IPS-18c (cell line): ENCODE data around the gene SULT1C4.

ENCODE experiments used
- H3K4me3 ChIP-seq: 2 replicates; pipeline ENCODE4 v1.7.0; 2013; ENCODE audit warnings: low read depth, mild to moderate bottlenecking, low read length, moderate library complexity; ENCODE audit not compliant: insufficient read depth
- H3K9me3 ChIP-seq: one replicate; pipeline ENCODE4 v1.6.1; 2013; ENCODE audit warnings: mild to moderate bottlenecking, low read length, moderate library complexity; ENCODE audit not compliant: control insufficient read depth, insufficient read depth

The SULT1C4 gene

DNA sequence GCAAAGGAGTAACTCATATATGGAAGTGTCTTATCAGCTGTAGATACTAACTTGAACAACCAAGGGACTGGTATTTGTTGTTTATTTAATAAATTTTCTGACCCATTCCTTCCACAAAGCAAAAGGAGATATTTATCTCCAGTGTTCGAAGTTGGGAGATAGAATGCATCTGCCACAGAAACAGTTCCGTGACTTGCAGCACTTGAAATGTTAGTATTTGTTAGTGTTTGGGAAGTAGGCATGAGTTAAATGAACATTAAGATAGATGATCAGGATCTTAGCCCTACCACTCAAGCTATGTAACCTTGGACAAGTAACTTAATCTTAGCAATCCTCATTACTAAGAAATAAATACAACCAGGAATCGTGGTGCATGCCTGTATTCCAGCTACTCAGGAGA, 12.1 kb upstream of the SULT1C4 start:
- Histone ChIP-seq H3K9me3 (peaks cover 6% of the 10 kb centered on the region), H3K4me3 (no peak overlapping the region)

DNA sequence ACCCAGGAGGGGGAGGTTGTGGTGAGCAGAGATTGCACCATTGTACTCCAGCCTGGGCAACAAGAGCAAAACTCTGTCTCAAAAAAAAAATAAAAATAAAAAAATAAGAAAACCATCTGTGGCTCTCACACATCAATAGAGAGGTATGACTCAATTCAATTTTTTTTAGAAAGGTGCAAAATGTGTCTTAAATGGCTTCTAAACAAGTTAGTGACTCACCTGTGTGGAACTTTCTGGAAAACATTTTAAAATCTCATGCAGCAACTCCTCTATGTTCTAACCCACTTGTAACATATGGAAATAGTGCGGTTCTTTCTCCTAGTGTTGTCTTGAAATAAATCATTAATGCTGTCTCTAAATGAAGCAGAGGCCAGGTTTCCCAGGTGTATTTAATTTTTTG, 10.7 kb upstream of the SULT1C4 start:
- Histone ChIP-seq H3K9me3 (peaks cover 6% of the 10 kb centered on the region), H3K4me3 (no peak overlapping the region)

DNA sequence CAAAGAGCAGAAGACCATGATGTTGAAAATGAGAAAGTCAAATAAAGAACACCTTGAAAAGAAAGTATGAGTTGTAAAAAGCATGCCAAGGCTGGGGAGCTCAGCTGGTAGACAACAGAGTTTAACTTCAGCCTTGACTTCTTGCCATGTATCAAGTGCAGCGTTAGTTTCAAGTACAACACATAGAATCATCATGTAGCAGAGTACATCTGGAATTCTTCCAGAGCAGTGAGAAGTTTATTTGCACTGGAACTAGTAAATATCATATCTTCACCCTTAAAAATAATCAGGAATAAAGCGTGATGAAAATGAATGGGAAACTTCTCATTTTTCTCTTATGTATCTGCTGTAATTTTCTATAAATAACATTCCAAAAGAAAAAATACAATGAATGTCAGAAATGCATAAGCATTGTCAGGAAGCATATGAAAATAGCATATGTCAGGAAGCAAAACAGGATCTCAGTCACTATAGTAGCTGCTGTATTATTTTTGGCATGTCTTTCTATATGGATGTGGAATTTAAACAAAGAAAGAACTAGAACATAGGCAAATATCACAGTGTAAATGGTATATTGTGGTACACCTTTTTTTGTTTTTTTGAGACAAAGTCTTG, 10.1 kb upstream of the SULT1C4 start:
- Histone ChIP-seq H3K4me3 (no peak overlapping the region), H3K9me3 (peaks cover 5% of the 10 kb centered on the region)

DNA sequence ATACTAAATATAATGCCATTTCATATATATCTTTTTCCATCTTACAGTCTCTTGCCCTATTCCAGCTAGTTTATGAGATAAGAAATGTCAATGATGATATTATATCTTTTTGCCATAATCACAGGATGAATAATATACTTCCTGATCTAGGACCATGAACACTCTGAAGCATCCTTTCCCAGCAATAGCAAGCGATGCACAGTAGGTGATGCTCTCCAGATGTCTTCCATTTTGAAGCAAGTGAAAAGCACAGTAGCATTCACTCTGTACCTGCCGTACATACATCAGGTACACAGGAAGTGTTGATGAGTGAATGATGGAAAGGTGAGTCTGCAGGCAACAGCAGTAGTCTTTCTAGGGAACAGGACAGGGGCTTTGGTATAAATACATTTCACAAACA, 8.6 kb upstream of the SULT1C4 start:
- H3K4me3 ChIP-seq: no peak overlapping the region
- peaks cover 3% of the 10 kb centered on the region for H3K9me3 ChIP-seq

DNA sequence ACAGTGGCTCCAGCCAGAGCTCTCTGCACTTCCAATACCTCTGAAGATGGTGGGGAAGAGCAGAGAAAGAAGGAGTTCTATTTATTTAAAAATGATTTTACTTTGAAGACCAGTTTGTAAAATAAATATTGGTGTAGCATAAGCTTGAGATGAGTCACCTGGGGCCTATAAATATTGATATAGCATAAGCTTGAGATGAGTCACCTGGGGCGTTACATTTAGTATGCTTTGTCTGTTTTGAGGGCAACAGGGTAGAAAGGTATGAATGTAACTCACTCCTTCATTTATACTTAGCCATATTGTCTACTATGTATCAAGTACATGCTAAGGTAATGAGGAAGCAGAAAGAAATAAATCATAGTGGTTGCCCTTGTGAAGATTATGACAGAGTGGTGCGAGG, 7.7 kb upstream of the SULT1C4 start:
- Histone ChIP-seq H3K9me3 (peaks cover under 1% of the 10 kb centered on the region), H3K4me3 (no peak overlapping the region)

DNA sequence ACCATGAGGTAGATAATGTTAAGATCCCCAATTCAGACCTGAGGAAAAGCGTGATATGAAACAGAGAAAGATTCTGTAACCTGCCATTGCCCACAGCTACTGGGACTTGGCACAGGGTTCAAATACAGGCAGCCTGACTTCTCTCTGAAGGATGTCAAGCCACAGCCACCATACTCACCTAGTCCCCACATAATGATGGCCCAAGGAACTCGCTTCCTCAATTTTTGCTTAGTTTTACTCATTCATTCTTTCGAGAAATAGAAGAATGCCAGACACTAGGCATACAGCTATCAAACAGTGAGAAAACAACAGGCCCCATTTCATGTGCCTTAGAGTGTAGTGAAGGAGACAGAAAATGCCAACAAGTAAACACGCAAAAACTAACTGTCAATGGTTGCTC, 980 bp upstream of the SULT1C4 start:
- H3K9me3 ChIP-seq: no peaks in the 10 kb centered on the region

DNA sequence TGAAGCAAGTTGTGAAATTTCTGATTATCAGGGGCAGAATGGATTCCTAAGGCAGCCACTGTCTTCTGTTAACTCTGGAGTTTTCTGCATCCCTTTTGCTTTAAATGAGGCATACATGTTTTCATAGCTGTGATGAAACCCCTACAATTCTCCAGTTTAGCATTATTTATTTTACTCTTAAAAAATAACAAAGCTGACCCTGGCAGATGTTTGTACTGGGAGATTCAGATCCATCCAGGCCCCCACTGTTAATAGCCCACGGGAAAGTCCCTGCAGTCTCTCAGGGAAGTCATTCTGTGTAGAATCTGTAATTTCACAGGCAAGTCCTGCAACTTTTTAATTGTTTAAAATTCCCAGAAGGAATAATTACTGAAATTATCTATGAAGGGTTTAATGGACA, 353 bp upstream of the SULT1C4 start:
- H3K9me3 ChIP-seq: no peaks in the 10 kb centered on the region
- H3K4me3 ChIP-seq: no peak overlapping the region

More for the DNA sequence above, 980 bp upstream of the SULT1C4 start:
- no peak overlapping the region for H3K4me3 ChIP-seq

DNA sequence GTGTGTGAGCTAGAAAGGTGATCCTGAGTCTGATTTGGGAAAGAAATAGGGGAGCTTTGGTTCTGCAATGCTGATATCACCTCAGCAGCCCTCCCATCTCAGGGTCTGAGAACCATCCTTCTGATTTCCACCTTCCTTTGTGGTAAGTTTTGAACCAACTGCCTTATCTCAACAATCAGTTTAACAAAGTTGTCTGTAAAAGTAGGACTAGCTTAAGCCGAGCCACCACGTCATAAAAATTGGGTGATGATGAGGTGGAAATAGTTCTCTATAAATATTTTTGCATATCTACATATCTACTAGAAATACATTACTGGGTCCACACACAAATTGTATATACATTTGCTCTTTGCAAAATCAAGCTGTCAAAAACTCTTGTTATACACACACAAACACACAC, 1.1 kb downstream of the SULT1C4 start:
- no peak overlapping the region; the same call in 1 of the 2 replicates for H3K4me3 ChIP-seq
- no peaks in the 10 kb centered on the region for H3K9me3 ChIP-seq

DNA sequence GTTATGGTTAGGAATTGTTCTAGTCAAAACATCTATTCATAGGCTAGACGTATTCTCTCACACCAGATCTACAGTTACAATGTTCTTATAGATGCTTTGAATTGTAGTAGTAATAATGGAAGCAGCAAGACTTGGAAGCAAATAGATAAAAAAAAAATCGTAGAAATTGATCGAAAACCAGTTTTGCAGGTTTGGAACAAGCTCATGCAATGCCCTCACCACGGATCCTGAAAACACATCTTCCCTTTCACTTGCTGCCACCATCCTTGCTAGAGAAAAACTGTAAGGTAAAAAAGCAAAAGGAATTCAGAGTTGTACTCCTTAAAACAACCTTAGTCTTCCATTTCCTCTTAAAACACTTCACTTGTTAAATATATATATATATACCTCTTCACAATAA, 4.4 kb downstream of the SULT1C4 start:
- no peak overlapping the region for H3K4me3 ChIP-seq
- H3K9me3 ChIP-seq: no peaks in the 10 kb centered on the region

DNA sequence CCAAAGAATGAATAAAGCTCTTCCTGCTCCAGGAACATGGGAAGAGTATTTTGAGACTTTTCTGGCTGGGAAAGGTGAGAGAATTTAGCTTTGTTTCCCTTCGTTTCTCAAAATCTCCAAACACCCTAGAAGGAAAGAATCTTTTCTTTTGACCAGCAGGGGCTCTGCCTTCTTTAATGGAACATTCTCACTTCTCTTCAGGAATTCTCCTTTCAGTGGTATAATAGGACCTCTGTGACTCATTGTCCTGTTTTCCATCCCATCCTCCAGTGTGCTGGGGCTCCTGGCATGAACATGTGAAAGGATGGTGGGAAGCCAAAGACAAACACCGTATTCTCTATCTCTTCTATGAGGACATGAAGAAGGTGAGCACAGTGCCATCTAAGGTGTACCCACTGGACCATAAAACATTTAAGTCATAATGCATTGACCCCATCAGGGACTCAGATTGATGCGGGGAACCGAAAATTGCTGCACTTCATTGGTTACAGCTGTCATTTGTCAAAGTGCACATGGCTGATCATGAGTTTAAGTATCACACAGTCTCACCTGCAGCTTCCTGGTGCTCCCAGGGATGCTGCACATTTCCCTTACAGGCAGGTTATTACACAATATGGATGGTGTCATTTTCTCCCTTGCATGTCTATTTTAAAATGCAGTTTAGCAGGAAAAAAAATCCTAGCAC, 5.5 kb downstream of the SULT1C4 start:
- H3K4me3 ChIP-seq: no peak overlapping the region; the same call in 1 of the 2 replicates

DNA sequence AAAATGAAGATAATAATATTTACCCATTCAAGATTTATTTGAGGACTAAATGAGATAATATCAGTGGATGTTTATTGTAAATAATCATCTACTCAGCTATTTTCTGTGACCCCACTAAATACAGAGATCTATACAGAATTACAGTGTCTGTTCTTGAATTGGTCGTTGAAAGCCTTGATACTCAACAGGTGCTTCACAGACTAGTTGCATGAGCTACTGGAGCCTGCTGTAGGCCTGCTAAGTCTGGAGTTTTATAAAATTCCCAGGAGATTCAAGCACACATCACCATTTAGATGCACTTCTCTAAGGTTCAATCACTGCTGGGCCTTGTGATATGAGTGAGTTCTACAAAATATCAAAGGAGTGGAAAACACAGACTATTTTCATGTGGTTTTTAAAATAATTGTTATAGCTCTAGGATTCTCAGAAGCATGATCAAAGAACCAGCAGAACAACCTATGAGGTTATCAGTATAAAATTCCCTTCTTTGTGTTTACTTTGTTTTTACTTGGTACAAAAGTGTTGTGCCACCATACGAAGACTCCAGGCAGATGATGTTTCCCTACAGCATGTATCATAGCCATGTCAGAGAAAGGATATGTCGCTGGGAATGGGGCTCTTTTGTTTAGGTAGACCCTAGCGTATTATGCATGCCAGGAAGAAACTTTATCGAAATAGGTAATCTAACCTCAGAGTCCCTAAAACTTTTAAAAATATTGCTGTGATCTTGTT, 7.1 kb downstream of the SULT1C4 start:
- H3K9me3 ChIP-seq: no peaks in the 10 kb centered on the region
- no peak overlapping the region for H3K4me3 ChIP-seq

More for the DNA sequence above, 5.5 kb downstream of the SULT1C4 start:
- H3K9me3 ChIP-seq: no peaks in the 10 kb centered on the region

DNA sequence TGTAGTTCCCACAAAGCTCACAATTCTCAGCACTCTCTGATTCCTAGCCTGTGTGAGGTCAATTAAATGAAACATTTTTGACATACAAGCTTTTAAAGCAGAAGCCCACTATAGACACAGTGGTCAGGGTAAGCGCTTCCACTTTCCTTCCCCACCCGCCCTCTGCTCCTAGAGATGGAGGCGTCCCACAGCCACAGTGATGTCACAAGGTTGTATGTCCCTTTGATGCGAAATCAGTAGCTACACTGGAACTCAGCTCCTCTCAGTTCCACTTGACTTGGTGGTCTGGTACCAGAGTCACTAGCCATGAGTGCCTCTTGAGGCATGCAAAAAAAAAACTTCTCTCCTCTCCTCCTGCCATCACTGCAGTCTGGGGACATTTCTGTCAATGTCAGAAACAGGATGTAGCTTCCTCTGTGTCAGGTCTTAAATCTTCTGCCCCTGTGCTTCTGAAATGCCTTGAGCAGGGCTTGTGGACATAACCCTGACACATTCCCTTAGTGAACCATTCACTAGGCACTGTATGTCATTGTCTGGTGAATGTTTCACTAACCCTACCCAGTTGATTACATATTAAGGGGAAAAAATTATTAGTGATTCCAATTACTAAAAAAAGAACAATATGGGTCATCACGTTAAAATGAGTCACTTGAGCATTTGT, 7.8 kb downstream of the SULT1C4 start:
- no peaks in the 10 kb centered on the region for H3K9me3 ChIP-seq
- no peak overlapping the region for H3K4me3 ChIP-seq

DNA sequence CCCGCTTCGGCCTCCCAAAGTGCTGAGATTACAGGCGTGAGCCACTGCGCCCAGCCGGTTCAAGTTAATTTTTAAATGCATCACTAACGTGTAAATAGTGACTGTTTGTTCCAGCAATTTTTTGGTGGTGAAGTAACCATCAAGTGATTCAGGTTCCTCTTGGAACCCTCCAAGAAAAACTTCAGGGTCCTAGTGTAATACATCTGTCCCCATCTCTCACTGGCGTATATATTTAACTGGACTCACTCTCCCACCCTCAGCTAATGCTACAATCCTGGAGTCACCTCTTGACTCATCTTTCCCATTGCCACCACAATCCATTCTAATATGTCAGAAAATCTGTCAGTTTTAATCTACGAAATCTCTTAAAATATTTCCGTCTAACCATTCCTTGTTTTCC, 10.3 kb downstream of the SULT1C4 start:
- no peak overlapping the region for H3K4me3 ChIP-seq
- no peaks in the 10 kb centered on the region for H3K9me3 ChIP-seq

DNA sequence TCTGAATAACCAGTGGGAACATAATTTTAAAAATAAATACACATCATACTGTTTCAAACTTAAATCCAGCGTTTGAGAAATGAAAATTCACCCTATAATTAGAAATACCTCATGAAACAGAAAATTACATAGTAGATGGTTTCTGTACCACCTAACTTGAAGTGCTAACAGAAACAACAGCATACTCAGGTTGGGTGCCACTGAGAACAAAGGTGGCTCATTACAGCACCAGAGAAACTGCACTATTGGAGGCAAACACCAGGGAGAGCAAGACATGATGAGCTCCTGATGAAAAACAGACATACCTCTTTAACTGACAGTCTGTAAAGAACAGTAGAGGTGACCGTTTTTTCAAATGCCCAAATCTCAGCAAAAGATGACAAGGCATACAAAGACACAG, 12.6 kb downstream of the SULT1C4 start:
- H3K9me3 ChIP-seq: peaks cover 2% of the 10 kb centered on the region

DNA sequence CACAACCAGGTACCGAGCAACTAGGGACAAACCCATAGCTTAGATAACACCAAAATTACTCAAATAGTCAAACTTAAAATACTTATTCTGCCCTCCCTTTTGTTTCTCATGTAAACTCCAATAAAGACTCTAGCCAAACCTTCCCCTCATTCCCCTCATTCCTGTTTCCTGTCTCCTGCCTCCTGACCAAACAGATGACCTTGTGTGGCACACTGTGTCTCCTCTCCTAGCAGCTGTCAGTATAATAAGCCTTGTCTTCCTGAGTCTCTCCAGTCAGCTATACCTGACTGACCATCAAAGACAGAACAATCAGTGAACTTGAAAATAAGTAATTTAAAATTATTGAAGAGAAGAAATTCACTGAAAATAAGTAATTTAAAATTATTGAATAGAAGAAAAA, 14.3 kb downstream of the SULT1C4 start:
- H3K9me3 ChIP-seq: peaks cover 2% of the 10 kb centered on the region
- H3K4me3 ChIP-seq: no peak overlapping the region

More for the DNA sequence above, 12.6 kb downstream of the SULT1C4 start:
- H3K4me3 ChIP-seq: no peak overlapping the region

DNA sequence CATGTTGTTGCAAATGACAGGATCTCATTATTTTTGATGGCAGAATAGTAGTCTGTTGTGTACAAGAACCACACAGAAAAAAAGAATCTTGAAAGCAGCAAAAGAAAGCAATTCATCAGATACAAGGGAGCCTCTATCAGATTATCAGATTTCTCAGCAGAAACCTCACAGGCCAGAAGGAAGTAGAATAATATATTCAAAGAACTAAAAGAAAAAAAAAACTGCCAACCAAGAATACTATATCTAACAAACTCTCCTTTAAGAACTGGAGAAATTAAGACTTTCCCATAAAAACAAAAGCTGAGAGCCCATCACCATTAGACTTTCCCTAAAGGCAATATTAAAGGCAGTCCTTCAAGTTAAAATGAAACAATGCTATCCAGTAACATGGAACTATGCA, 15.4 kb downstream of the SULT1C4 start:
- Histone ChIP-seq H3K9me3 (peaks cover 4% of the 10 kb centered on the region), H3K4me3 (no peak overlapping the region)

DNA sequence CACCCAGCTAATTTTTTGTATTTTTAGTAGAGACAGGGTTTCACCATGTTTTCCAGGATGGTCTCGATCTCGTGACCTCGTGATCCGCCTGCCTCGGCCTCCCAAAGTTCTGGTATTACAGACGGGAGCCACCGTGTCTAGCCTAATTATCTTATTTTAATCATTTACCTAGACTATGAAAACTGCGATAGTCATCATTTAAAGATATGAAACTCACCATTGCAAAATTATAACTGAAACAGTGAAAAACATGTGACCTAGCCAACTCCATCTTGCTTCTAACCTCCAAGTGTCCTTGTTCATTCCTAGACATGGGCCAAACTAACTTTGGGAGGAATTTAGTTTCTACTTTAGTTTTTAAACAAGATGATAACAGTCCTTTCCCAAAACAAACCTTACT, 17.4 kb downstream of the SULT1C4 start:
- H3K9me3 ChIP-seq: peaks cover 5% of the 10 kb centered on the region
- no peak overlapping the region for H3K4me3 ChIP-seq

DNA sequence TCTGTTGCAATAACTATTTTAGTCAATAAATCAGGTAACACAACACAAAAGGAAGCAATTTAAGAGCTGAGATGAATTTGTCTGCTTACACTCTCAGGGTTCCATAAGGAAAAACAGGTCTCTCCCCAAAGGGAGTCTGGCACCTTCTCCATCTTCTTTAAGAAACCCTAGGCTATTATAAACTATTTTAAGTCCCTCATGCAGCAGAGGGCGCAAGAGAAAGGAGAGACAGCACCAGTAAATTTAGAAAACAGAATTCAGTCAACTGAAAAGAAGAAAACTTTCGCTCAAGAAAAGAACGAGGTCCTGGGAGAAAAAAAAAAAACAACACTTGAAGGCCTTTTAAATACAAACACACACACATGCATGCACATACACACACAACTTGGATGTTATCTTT, 19.1 kb downstream of the SULT1C4 start:
- Histone ChIP-seq H3K4me3 (no peak overlapping the region), H3K9me3 (peaks cover 5% of the 10 kb centered on the region)
